Measurements from ENCODE around the gene NFIX.

- TF ChIP-seq ZNF114 (CRISPR knock-in tag; IDR thresholded peaks at IDR 0.05) = no peak
- TF ChIP-seq CTCF (conservative IDR thresholded peaks at IDR 0.05; ENCODE audit: low read depth in 2 of 2) = no peak
- no peak for TF ChIP-seq ETS1 (IDR thresholded peaks at IDR 0.05)
- no peak; the same call in 1 of the 2 replicates for TF ChIP-seq POLR2AphosphoS5 (IDR thresholded peaks at IDR 0.05; ENCODE audit: low read depth)
- no peak for TF ChIP-seq EZH2 (IDR thresholded peaks at IDR 0.05; ENCODE audit: low read depth, unreplicated experiment)
- no peak for TF ChIP-seq CREB1 (CRISPR knock-in tag; IDR thresholded peaks at IDR 0.05; ENCODE audit: low read depth)
- no peak for TF ChIP-seq EZH2phosphoT487 (IDR thresholded peaks at IDR 0.05; ENCODE audit: unreplicated experiment)
- TF ChIP-seq ZNF462 (CRISPR knock-in tag; IDR thresholded peaks at IDR 0.05) = no peak
- no peak for TF ChIP-seq REST (IDR thresholded peaks at IDR 0.05; ENCODE audit: unreplicated experiment)
- TF ChIP-seq NANOG (IDR thresholded peaks at IDR 0.05; ENCODE audit: borderline replicate concordance) = no peak
- TF ChIP-seq ZNF331 (CRISPR knock-in tag; IDR thresholded peaks at IDR 0.05; ENCODE audit: low read depth) = no peak
- TF ChIP-seq JUNB (IDR thresholded peaks at IDR 0.05; ENCODE audit: unreplicated experiment) = no peak
- TF ChIP-seq STAT1 (IDR thresholded peaks at IDR 0.05; ENCODE audit: unreplicated experiment) = no peak
Observed at GRCh38 chr19:12946092-12946721, 49.1 kb upstream of the NFIX start.

All from GM23338 (cell line).